Measurements from ENCODE around the gene R3HDM2. TPM values are rescaled to one million over a fixed set of nuclear protein-coding genes. Genes with fewer than 3 reads are reported as not detected.

R3HDM2 gene
- total and polyA plus RNA-seq, 2 of the 13 experiments (the other 11 are each of a cell fraction or from before 2014, with no cell fraction given): 11.1 to 23.5 TPM

DNA sequence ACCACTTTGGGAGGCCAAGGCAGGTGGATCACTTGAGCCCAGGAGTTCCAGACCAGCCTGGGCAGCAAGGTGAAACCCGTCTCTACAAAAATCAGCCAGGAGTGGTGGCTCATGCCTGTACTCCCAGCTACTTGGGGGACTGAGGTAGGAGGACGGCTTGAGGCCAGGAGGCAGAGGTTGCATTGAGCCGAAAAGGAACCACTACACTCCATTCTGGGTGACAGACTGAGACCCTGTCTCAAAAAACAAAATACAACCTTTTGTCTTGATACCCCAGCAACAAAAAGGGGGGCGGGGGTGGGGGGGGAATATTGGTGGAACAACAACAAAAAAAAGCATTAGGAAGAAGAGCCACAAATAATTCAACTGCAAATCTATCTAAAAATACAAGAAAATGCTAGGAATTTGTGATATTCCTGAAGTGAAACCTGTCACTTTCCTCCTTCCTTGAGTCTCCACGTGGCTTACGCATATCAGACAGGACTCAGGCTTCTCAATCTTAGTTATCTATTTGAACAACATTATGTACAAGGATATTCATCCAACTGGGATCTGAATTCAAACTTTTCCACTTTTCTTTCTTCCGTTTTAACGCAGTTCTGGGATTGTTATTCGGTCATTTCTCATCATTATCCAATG, 1.3 kb downstream of the R3HDM2 start (continued):
- TF ChIP-seq ZNF280D (CRISPR knock-in tag; IDR thresholded peaks at IDR 0.05): 0 out of 2 replicates have a peak, but pooled peaks have one; percentile 17
- no peak for TF ChIP-seq FOXO1 (CRISPR knock-in tag; IDR thresholded peaks at IDR 0.05)
- 0 out of 2 replicates have a peak, but pooled peaks have one; percentile 11 for TF ChIP-seq POLR2AphosphoS5 (IDR thresholded peaks at IDR 0.05; ENCODE audit: low read depth, low read length)
- TF ChIP-seq IRF1 (CRISPR knock-in tag; IDR thresholded peaks at IDR 0.05; ENCODE audit: low read depth): no peak
- TF ChIP-seq ZNF619 (CRISPR knock-in tag; IDR thresholded peaks at IDR 0.05): no peak
- TF ChIP-seq SAP130 (CRISPR knock-in tag; IDR thresholded peaks at IDR 0.05; ENCODE audit: low read depth): peak; percentile 45; the same call in 1 of the 2 replicates
- no peak for TF ChIP-seq DR1 (CRISPR knock-in tag; IDR thresholded peaks at IDR 0.05)
- no peak for TF ChIP-seq RCOR2 (CRISPR knock-in tag; IDR thresholded peaks at IDR 0.05)
- no peak for TF ChIP-seq ZBTB42 (CRISPR knock-in tag; IDR thresholded peaks at IDR 0.05)
- no peak for TF ChIP-seq ARHGAP35 (CRISPR knock-in tag; IDR thresholded peaks at IDR 0.05; ENCODE audit: borderline replicate concordance)
- no peak for TF ChIP-seq ZNF644 (CRISPR knock-in tag; IDR thresholded peaks at IDR 0.05; ENCODE audit: low read depth)
- no peak for TF ChIP-seq STAT6 (CRISPR knock-in tag; IDR thresholded peaks at IDR 0.05; ENCODE audit: borderline replicate concordance)
- TF ChIP-seq SMAD1 (CRISPR knock-in tag; IDR thresholded peaks at IDR 0.05; ENCODE audit: borderline replicate concordance, low read depth): no peak
- no peak for TF ChIP-seq ZNF17 (CRISPR knock-in tag; IDR thresholded peaks at IDR 0.05)
- TF ChIP-seq ZNF205 (CRISPR knock-in tag; IDR thresholded peaks at IDR 0.05): no peak
